Osteoblast (primary cell): ENCODE results near the gene MBTPS1. TPM values are rescaled to one million over a fixed set of nuclear protein-coding genes. Genes with fewer than 3 reads are reported as not detected.

Experiments
- DNase-seq: peaks from one replicate; pipeline ENCODE4 v3.0.0; 2011; ENCODE audit warnings: low spot score, mixed read lengths; ENCODE audit not compliant: insufficient read length; ENCODE audit errors: missing footprints
- H2AFZ ChIP-seq: 2 replicates; pipeline ENCODE4 v1.6.0; 2011; ENCODE audit warnings: mild to moderate bottlenecking, low read length
- H3K27ac ChIP-seq: 2 replicates; pipeline ENCODE4 v1.5.1; 2011; ENCODE audit warnings: mild to moderate bottlenecking, low read depth, low read length, moderate library complexity
- H3K27me3 ChIP-seq: 2 replicates; pipeline ENCODE4 v1.6.0; 2012; ENCODE audit warnings: mild to moderate bottlenecking, control low read depth, inconsistent platforms, low read length, moderate library complexity; ENCODE audit not compliant: insufficient read depth
- H3K36me3 ChIP-seq: 2 replicates; pipeline ENCODE4 v1.5.1; 2011; ENCODE audit warnings: mild to moderate bottlenecking, low read length, control low read depth, moderate library complexity; ENCODE audit not compliant: insufficient read depth
- H3K4me1 ChIP-seq: 2 replicates; pipeline ENCODE4 v1.5.1; 2011; ENCODE audit warnings: mild to moderate bottlenecking, low read length, control low read depth, moderate library complexity; ENCODE audit not compliant: insufficient read depth
- H3K4me2 ChIP-seq: 2 replicates; pipeline ENCODE4 v1.6.0; 2011; ENCODE audit warnings: mild to moderate bottlenecking, low read length; ENCODE audit not compliant: insufficient read depth
- H3K4me3 ChIP-seq: fragments of 200-600 bp; sonication (generic); 3 replicates; pipeline ENCODE4 v1.5.1; 2012; ENCODE audit warnings: mild to moderate bottlenecking, low read length, inconsistent platforms; ENCODE audit not compliant: insufficient read depth
- H3K79me2 ChIP-seq: 2 replicates; pipeline ENCODE4 v1.6.0; 2012; ENCODE audit warnings: mild to moderate bottlenecking, low read length, control low read depth, inconsistent platforms; ENCODE audit not compliant: insufficient read depth
- H3K9me3 ChIP-seq: 2 replicates; pipeline ENCODE4 v1.5.1; 2011; ENCODE audit warnings: low read depth, low read length, control low read depth
- H4K20me1 ChIP-seq: 2 replicates; pipeline ENCODE4 v1.6.0; 2012; ENCODE audit warnings: mild to moderate bottlenecking, low read length, control low read depth; ENCODE audit not compliant: insufficient read depth
- total RNA-seq: library from RNA; depleted of rRNA; stranded (reverse); fragments of >200 nt; gene quantifications from 2 replicates; pipeline ENCODE4 v1.2.3, GENCODE V29; 2012
- TF ChIP-seq, protein P1 (sequence below): IDR thresholded peaks from 2 replicates; pipeline ENCODE4 v1.5.1; 2011; ENCODE audit warnings: mild to moderate bottlenecking, low read depth, low read length, moderate library complexity; ENCODE audit errors: extremely low read depth

MBTPS1 gene
- total RNA-seq, 1 donor = 114 TPM

DNA sequence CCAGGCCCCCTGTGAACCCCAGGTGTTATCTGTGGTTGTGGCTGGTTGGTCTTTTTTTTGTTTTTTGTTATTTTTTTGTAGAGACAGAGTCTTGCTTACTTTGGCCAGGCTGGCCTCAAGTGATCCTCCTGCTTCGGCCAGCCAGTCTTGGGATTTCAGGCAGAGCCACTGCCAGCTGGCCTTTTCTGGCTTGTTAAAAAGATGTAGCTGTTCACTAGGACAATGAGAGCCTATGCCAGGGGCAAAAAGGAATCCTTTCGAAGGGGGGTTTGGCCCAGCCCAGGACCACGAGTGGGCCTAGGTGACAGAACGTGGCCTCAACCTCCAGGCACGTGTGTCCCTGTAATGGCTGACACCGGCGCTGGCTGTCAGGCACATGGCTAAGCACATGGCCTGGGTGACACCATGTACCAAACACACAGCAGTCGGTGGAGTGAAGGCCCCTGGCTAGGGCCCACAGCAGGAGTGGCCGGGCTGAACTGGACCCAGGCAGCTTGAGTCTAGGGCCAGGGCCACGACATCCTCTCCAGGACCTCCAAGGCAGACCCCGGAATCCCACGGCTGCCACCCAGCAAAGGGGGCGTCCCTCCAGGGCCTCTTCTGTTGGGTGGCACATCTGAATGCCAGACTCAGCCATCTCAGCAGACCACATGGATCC, 67.2 kb downstream of the MBTPS1 start:
- DNase-seq = peak; percentile 72
- Histone ChIP-seq H3K4me2 (no peak overlapping the region), H2AFZ (no peak overlapping the region), H3K79me2 (no peaks in the 10 kb centered on the region), H3K4me3 (no peak overlapping the region), H4K20me1 (no peaks in the 10 kb centered on the region), H3K36me3 (peaks cover 12% of the 10 kb centered on the region), H3K9me3 (no peaks in the 10 kb centered on the region), H3K27ac (no peak overlapping the region), H3K4me1 (no peaks in the 10 kb centered on the region), H3K27me3 (peaks cover 5% of the 10 kb centered on the region)
- TF ChIP-seq, protein P1, sequence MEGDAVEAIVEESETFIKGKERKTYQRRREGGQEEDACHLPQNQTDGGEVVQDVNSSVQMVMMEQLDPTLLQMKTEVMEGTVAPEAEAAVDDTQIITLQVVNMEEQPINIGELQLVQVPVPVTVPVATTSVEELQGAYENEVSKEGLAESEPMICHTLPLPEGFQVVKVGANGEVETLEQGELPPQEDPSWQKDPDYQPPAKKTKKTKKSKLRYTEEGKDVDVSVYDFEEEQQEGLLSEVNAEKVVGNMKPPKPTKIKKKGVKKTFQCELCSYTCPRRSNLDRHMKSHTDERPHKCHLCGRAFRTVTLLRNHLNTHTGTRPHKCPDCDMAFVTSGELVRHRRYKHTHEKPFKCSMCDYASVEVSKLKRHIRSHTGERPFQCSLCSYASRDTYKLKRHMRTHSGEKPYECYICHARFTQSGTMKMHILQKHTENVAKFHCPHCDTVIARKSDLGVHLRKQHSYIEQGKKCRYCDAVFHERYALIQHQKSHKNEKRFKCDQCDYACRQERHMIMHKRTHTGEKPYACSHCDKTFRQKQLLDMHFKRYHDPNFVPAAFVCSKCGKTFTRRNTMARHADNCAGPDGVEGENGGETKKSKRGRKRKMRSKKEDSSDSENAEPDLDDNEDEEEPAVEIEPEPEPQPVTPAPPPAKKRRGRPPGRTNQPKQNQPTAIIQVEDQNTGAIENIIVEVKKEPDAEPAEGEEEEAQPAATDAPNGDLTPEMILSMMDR = no peak

DNA sequence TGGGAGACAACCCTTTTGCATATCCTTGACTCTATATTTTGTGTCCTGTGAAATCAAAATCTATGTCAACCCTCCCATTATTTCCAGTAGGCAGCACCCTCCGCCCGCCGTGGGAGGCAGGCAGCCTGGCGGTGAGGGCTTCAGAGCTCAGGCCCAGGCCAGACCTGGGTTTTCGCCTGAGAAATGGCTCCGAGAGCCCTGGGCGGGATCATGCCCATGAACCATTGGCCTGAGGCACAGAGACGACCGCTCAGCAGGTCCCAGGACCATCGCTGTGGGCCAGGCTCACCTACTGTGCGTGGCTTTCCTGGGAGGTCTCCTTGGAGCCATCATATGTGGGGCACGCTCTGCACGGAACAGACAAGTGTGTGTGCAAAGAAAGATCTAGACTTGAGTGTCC, 67.9 kb downstream of the MBTPS1 start:
- Histone ChIP-seq H3K4me1 (no peaks in the 10 kb centered on the region), H3K27ac (no peak overlapping the region), H3K36me3 (peaks cover 10% of the 10 kb centered on the region), H3K4me3 (no peak overlapping the region), H4K20me1 (no peaks in the 10 kb centered on the region), H2AFZ (no peak overlapping the region), H3K4me2 (no peak overlapping the region), H3K9me3 (no peaks in the 10 kb centered on the region), H3K79me2 (no peaks in the 10 kb centered on the region), H3K27me3 (peaks cover 8% of the 10 kb centered on the region)
- TF ChIP-seq, protein P1 = no peak
- DNase-seq = no peak

DNA sequence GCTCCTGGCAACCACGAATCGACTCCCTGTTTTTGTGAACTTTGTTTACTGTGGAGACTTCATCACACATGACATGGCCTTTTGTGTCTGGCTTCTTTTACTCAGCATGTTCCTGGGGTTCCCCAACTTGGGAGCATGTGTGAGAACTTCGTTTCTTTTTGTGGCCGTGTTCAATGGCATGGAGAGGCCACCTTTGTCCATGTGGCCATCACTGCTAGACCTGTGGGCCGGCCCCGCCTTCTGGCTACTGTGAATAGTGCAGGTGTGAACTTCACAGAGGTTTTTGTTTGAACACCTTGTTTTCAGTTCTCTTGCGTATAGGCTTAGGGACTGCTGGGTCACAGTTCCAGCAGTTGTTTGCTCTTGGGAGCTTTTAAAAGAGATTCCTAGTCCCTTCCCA, 68.5 kb downstream of the MBTPS1 start:
- peaks cover 11% of the 10 kb centered on the region for H3K27me3 ChIP-seq
- no peak overlapping the region for H2AFZ ChIP-seq
- no peak overlapping the region for H3K27ac ChIP-seq
- H3K4me1 ChIP-seq = no peaks in the 10 kb centered on the region
- no peaks in the 10 kb centered on the region for H3K9me3 ChIP-seq
- DNase-seq = peak; percentile 72
- TF ChIP-seq, protein P1 = no peak
- H3K79me2 ChIP-seq = no peaks in the 10 kb centered on the region
- H3K4me2 ChIP-seq = no peak overlapping the region
- no peaks in the 10 kb centered on the region for H4K20me1 ChIP-seq
- H3K4me3 ChIP-seq = no peak overlapping the region
- H3K36me3 ChIP-seq = peaks cover 4% of the 10 kb centered on the region

DNA sequence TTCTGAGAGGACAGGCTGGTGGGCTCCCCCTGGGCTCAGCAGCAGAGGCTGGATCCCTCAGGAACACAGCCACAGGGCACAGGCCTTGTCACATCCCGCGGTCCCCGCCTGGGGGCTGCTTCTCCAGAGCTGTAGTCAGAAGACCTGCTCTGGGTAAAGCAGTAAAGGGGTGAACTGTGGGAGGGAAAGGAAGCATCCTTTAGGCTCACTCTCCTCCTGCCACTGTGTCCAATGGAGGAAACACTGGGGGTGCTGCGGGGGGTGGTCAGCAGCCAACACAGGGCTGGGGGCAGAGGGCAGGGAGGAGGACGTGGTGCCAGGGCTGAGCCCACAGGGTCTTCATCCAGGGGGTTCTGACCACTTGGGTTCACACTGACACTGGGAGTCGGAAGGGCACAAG, 69.1 kb downstream of the MBTPS1 start:
- TF ChIP-seq, protein P1 = no peak
- Histone ChIP-seq H3K4me1 (no peaks in the 10 kb centered on the region), H3K36me3 (no peaks in the 10 kb centered on the region), H2AFZ (no peak overlapping the region), H3K4me2 (no peak overlapping the region), H3K4me3 (no peak overlapping the region), H3K27me3 (peaks cover 14% of the 10 kb centered on the region), H3K79me2 (no peaks in the 10 kb centered on the region), H3K9me3 (no peaks in the 10 kb centered on the region), H4K20me1 (no peaks in the 10 kb centered on the region), H3K27ac (no peak overlapping the region)
- peak; percentile 47 for DNase-seq
